ENCODE data around the gene SRPRB.

Gene SRPRB

DNA sequence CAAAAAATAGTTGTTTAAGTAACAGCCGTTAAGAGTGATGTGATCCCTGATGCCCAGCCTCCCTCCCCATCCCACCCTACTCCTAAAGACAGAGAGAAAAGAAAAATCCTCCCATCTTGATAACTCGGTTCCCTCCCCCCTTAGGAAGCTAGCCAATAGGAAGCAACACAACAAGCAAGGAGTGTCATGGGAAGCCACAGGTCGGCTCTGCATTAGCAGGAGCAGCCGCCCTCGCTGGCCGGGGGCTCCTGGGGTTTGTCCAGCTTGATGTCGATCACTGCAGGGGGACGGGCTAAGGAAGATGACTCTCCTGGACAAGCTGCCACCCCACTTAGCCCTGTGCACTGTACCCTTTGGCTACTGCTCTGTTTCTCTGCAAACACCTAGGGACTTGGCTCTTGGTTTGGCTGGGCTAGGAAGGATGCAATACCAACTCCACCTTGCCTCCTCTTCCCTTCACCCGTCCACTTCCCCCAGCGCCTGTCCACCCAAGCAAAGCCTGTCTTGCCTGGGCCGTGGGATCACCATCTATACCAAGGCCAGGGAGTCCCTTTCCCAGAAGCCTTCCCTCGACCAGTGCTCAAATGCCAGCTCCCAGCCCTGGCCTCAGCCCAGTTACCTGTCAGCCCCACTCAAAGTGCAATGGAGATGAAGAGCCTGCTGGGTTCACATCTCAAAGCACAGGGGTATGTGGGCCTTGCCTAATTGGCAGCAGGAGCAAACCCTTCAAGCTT is 23.1 kb downstream of the SRPRB start:
- H3K27ac ChIP-seq, result no peak overlapping the region
- TF ChIP-seq ZFX (IDR thresholded peaks at IDR 0.05) (no peak), CTCF (conservative IDR thresholded peaks at IDR 0.05) (no peak)

GRCh38 chr3:133829310-133829707 is 23.7 kb downstream of the SRPRB start:
- no peak overlapping the region for H3K27ac ChIP-seq
- TF ChIP-seq CTCF (conservative IDR thresholded peaks at IDR 0.05), result no peak
- TF ChIP-seq ZFX (IDR thresholded peaks at IDR 0.05), result no peak

GRCh38 chr3:133830071-133830470 is 24.5 kb downstream of the SRPRB start:
- H3K27ac ChIP-seq, result no peak overlapping the region
- TF ChIP-seq CTCF (conservative IDR thresholded peaks at IDR 0.05) (no peak), ZFX (IDR thresholded peaks at IDR 0.05) (no peak)

DNA sequence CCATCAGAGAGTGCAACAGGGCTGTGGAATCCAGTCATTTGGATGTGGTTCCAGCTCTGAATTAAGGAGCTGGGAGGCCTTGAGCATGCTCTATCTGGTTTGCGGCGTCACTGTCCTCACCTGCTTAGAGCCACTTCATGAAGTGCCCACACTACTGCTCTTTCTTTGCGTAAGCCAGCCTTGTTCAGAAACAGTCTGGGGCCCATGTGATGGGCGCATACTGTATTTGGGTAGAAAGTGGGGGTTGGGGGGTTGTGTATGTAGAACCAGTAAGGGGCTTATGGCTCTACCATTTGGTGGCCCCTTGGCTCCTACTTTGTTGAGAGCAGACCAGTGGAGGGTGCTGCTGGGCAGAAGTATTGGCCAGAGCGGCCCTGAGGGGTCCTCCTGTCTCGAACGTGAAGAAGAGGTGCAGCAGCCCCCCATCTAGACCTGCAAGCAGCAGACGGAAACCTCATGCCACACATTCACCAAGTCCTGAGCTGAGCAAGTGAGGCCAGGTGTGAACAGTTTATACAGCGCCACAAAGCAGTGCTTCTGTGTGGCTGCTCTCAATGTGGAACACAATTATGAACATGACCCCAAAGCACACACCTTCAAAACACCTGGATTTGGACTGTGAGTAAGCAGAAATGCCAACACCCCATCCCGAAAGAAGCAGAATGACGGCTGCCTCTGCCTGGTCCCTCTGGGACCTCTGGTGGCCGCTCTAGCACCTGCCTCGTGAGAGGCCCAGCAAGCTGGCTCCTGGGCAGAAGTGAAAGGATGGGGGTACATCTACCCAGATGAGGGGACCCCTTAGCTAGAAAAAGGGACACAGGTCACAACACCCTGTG is 26.6 kb downstream of the SRPRB start:
- no peak overlapping the region for H3K27ac ChIP-seq
- no peak for TF ChIP-seq CTCF (conservative IDR thresholded peaks at IDR 0.05)
- no peak for TF ChIP-seq ZFX (IDR thresholded peaks at IDR 0.05)

DNA sequence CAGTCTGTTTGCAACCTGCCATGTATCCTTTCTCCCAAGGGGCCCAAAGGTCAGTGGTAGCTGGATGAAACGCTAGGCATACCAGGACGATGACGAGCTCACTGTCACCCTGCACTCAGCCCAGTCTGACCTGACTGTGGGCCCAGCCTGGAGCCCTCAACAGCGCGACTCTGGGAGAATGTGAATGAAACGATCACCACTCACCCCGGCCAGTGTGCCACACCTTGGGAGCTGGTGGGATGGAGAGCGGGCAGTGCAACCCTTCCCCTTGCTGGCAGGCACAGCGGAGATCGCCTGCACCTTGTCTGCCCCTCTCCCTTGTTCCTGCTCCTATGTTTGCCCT is 27.2 kb downstream of the SRPRB start:
- H3K27ac ChIP-seq, result no peak overlapping the region
- TF ChIP-seq ZFX (IDR thresholded peaks at IDR 0.05) (no peak), CTCF (conservative IDR thresholded peaks at IDR 0.05) (no peak)

DNA sequence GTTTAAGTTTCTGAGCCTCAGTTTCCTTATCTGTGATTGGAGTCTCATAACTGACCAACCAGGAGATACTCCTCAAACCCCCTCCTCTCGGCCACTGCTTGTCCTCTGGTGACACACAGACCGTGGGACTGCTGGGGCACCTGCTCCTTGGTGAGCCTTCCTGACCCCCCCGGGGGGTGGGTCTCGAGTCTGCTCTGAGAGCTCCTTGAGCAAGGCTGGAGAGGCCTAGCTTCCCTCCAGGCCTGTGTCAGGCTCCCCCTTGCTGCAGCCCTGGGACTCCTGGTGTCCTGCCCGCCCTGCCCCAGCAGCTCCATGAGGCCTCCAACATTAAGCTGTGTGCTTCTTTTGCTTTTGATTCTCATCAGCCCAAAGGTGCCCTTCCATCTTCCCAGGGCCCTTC is 27.7 kb downstream of the SRPRB start:
- H3K27ac ChIP-seq, result no peak overlapping the region
- TF ChIP-seq ZFX (IDR thresholded peaks at IDR 0.05) (no peak), CTCF (conservative IDR thresholded peaks at IDR 0.05) (no peak)

GRCh38 chr3:133833880-133834620 is 28.4 kb downstream of the SRPRB start:
- H3K27ac ChIP-seq, result no peak overlapping the region
- TF ChIP-seq ZFX (IDR thresholded peaks at IDR 0.05) (no peak), CTCF (conservative IDR thresholded peaks at IDR 0.05) (no peak)
